Raji (cell line): ENCODE data around the gene SLC22A8.

Experiments
- POLR2A ChIP-seq: IDR thresholded peaks from 2 replicates; pipeline ENCODE4 v1.6.1; 2011; ENCODE audit warnings: low read depth, low read length, control low read depth; ENCODE audit not compliant: insufficient read depth

Gene SLC22A8

GRCh38 chr11:62958547-62959421 is 56.9 kb downstream of the SLC22A8 start:
- no peak for TF ChIP-seq POLR2A

- TF ChIP-seq POLR2A = no peak
Observed at GRCh38 chr11:62957147-62957546, 58.5 kb downstream of the SLC22A8 start.

- no peak for TF ChIP-seq POLR2A
Observed at GRCh38 chr11:62954478-62954877, 61.2 kb downstream of the SLC22A8 start.

- TF ChIP-seq POLR2A = no peak
Observed at GRCh38 chr11:62953811-62954210, 61.8 kb downstream of the SLC22A8 start.

- no peak for TF ChIP-seq POLR2A
Observed at GRCh38 chr11:62948765-62949320, 66.8 kb downstream of the SLC22A8 start.
